Chondrocyte (in vitro differentiated cells): ENCODE data around the gene DTWD2. TPM values are rescaled to one million over a fixed set of nuclear protein-coding genes. Genes with fewer than 3 reads are reported as not detected.
"Not testable (repeated sequence)": the region's sequence is repeated elsewhere in the genome, so short reads cannot be mapped to it uniquely, and the experiment has no call there.

Experiments used
- DNase-seq: peaks from one replicate; pipeline ENCODE4 v3.0.0; 2021; ENCODE audit warnings: mixed read lengths, low spot score
- H3K27ac Mint-ChIP-seq: one replicate; pipeline ENCODE4 v1.8.0; 2021; ENCODE audit warnings: mild to moderate bottlenecking, moderate library complexity, mixed read lengths; ENCODE audit not compliant: unreplicated experiment
- H3K27me3 Mint-ChIP-seq: 2 replicates; pipeline ENCODE4 v1.8.0; 2021; ENCODE audit warnings: low read depth, mixed read lengths
- H3K36me3 Mint-ChIP-seq: 2 replicates; pipeline ENCODE4 v1.8.0; 2021; ENCODE audit warnings: low read depth, mixed read lengths
- H3K4me1 Mint-ChIP-seq: 2 replicates; pipeline ENCODE4 v1.8.0; 2021; ENCODE audit warnings: low read depth, mild to moderate bottlenecking, mixed read lengths
- H3K4me3 Mint-ChIP-seq: one replicate; pipeline ENCODE4 v1.8.0; 2021; ENCODE audit warnings: mild to moderate bottlenecking, moderate library complexity, mixed read lengths; ENCODE audit not compliant: unreplicated experiment
- H3K9me3 Mint-ChIP-seq: 2 replicates; pipeline ENCODE4 v1.8.0; 2021; ENCODE audit warnings: low read depth, mixed read lengths
- total RNA-seq: library from RNA; stranded (reverse); gene quantifications from 3 replicates; pipeline ENCODE4 v1.2.1, GENCODE V29; 2021
- TF ChIP-seq, protein P1 (sequence below): fragments of 200-600 bp; sonication (generic); IDR thresholded peaks from 2 replicates; pipeline ENCODE4 v1.5.0; 2021; ENCODE audit warnings: antibody characterized with exemption, mild to moderate bottlenecking, moderate library complexity

Gene DTWD2
- total RNA-seq, 1 donor from 2014 or later = 7.9 TPM

DNA sequence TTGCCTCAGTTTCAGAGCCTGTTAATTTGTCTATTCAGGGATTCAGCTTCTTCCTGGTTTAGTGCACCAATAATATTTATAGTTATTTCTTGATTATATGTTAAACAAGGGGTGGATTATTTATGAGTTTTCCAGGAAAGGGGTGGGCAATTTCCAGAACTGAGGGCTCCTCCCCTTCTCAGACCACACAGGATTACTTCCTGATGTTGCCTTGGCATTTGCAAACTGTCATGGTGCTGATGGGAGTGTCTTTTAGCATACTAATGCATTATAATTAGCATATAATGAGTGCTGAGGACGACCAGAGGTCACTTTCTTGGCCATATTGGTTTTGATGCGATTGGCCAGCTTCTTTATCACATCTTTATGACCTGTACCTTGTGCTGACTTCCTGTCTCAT, 6.2 kb upstream of the DTWD2 start:
- TF ChIP-seq, protein P1, sequence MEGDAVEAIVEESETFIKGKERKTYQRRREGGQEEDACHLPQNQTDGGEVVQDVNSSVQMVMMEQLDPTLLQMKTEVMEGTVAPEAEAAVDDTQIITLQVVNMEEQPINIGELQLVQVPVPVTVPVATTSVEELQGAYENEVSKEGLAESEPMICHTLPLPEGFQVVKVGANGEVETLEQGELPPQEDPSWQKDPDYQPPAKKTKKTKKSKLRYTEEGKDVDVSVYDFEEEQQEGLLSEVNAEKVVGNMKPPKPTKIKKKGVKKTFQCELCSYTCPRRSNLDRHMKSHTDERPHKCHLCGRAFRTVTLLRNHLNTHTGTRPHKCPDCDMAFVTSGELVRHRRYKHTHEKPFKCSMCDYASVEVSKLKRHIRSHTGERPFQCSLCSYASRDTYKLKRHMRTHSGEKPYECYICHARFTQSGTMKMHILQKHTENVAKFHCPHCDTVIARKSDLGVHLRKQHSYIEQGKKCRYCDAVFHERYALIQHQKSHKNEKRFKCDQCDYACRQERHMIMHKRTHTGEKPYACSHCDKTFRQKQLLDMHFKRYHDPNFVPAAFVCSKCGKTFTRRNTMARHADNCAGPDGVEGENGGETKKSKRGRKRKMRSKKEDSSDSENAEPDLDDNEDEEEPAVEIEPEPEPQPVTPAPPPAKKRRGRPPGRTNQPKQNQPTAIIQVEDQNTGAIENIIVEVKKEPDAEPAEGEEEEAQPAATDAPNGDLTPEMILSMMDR = no peak
- DNase-seq = no peak
- no peak overlapping the region for H3K4me3 Mint-ChIP-seq
- H3K4me1 Mint-ChIP-seq = no peaks in the 10 kb centered on the region
- no peak overlapping the region for H3K27ac Mint-ChIP-seq
- H3K9me3 Mint-ChIP-seq = peaks cover 19% of the 10 kb centered on the region
- H3K27me3 Mint-ChIP-seq = no peaks in the 10 kb centered on the region
- H3K36me3 Mint-ChIP-seq = peaks cover 3% of the 10 kb centered on the region

GRCh38 chr5:118993118-118993517, 4.8 kb upstream of the DTWD2 start:
- H3K4me3 Mint-ChIP-seq, H3K36me3 Mint-ChIP-seq, H3K4me1 Mint-ChIP-seq, H3K27me3 Mint-ChIP-seq, H3K27ac Mint-ChIP-seq, DNase-seq: not testable (repeated sequence)
- H3K9me3 Mint-ChIP-seq = peaks cover 19% of the 10 kb centered on the region

DNA sequence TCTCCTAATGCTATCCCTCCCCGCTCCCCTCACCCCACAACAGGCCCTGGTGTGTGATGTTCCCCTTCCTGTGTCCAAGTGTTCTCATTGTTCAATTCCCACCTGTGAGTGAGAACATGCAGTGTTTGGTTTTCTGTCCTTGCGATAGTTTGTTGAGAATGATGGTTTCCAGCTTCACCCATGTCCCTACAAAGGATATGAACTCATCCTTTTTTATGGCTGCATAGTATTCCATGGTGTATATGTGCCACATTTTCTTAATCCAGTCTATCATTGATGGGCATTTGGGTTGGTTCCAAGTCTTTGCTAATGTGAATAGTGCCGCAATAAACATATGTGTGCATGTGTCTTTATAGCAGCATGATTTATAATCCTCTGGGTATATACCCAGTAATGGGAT, 3.7 kb upstream of the DTWD2 start:
- peaks cover 12% of the 10 kb centered on the region for H3K4me1 Mint-ChIP-seq
- H3K27me3 Mint-ChIP-seq, H3K36me3 Mint-ChIP-seq, H3K27ac Mint-ChIP-seq, DNase-seq, H3K4me3 Mint-ChIP-seq: not testable (repeated sequence)
- H3K9me3 Mint-ChIP-seq = peaks cover 16% of the 10 kb centered on the region

- Mint-ChIP-seq H3K27me3 (no peaks in the 10 kb centered on the region), H3K36me3 (peaks cover 1% of the 10 kb centered on the region), H3K27ac (no peak overlapping the region), H3K4me1 (peaks cover 17% of the 10 kb centered on the region), H3K4me3 (no peak overlapping the region), H3K9me3 (peaks cover 7% of the 10 kb centered on the region)
- TF ChIP-seq, protein P1 = no peak
- no peak for DNase-seq
These were observed 2.2 kb upstream of the DTWD2 start for GRCh38 chr5:118990582-118990981.

- Mint-ChIP-seq H3K27me3 (no peaks in the 10 kb centered on the region), H3K9me3 (peaks cover 4% of the 10 kb centered on the region), H3K36me3 (peaks cover 1% of the 10 kb centered on the region), H3K27ac (no peak overlapping the region), H3K4me1 (peaks cover 22% of the 10 kb centered on the region), H3K4me3 (no peak overlapping the region)
- no peak for DNase-seq
- TF ChIP-seq, protein P1 = no peak
These were observed 1.5 kb upstream of the DTWD2 start for GRCh38 chr5:118989816-118990215.

DNA sequence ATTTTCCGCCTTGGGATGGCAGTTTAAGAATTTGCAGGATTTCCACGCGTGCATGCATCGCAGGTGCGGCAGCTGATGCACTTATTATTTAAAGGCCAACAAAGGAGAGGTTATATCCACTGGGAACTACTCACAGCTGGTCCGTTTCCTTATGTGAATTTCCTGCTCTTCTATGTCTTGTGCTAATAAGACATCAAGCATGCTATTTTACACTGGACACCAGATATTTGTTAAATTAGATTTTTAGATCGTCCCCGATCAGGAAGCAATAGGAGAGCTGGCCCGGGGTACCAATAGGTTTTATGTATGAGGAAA, 476 bp upstream of the DTWD2 start:
- TF ChIP-seq, protein P1 = no peak

More for the DNA sequence above, 476 bp upstream of the DTWD2 start:
- H3K27ac Mint-ChIP-seq = peak overlapping the region; percentile 71
- peaks cover 4% of the 10 kb centered on the region for H3K9me3 Mint-ChIP-seq
- no peak for DNase-seq
- H3K36me3 Mint-ChIP-seq = peaks cover 1% of the 10 kb centered on the region
- H3K27me3 Mint-ChIP-seq = no peaks in the 10 kb centered on the region
- peak overlapping the region; percentile 73 for H3K4me3 Mint-ChIP-seq
- peaks cover 31% of the 10 kb centered on the region for H3K4me1 Mint-ChIP-seq
